A549 (cell line): Measurements from ENCODE around the gene DIAPH2. TPM values are rescaled to one million over a fixed set of nuclear protein-coding genes. Genes with fewer than 3 reads are reported as not detected.

Experiments
- ATAC-seq, 2 experiments: fragments of 200-7000 bp in 1 of 2; fragments of >200 bp in 1 of 2; cut with Nextera tagmentation in 1 of 2; cut with Tn5 transposase in 1 of 2; 3 replicates each; pipeline versions ENCODE4 v1.8.0 to v1.9.1; 2018 to 2020; ENCODE audit warnings: mild to moderate bottlenecking in 1 of 2, moderate library complexity in 1 of 2
- CTCF ChIA-PET: fragments of 300-600 bp; sonication (Branson Sonifier 250); formaldehyde crosslinking; extraction: SDS; loops from one replicate; lab custom pipeline; 2021; ENCODE audit warnings: antibody characterized with exemption, inconsistent platforms; lab: Yijun Ruan, JAX
- POLR2A ChIA-PET: fragments of 350-600 bp; formaldehyde crosslinking; extraction: SDS; loops from one replicate; lab custom pipeline; 2021; ENCODE audit warnings: antibody characterized with exemption, inconsistent platforms; lab: Yijun Ruan, JAX
- DNase-seq, 2 experiments: peaks; one replicate each; pipeline versions ENCODE4 v3.0.0 to v3.0.0-alpha.2; 2011 to 2016; ENCODE audit warnings: low read depth in 1 of 2, low spot score in 1 of 2
- FAIRE-seq: peaks from 2 replicates; lab custom pipeline; 2011; peaks lifted over from hg19 to GRCh38; lab: Jason Lieb, UNC
- H3K27ac ChIP-seq, 2 experiments: fragments of >200 bp; sonication (Bioruptor Twin); formaldehyde crosslinking; 3 replicates each; pipeline ENCODE4 v1.5.1; 2016 to 2017
- H3K4me1 ChIP-seq: fragments of >200 bp; sonication (Bioruptor Twin); formaldehyde crosslinking; 3 replicates; pipeline ENCODE4 v1.6.1; 2016
- H3K4me2 ChIP-seq: fragments of >200 bp; sonication (Bioruptor Twin); formaldehyde crosslinking; 3 replicates; pipeline ENCODE4 v1.6.1; 2016
- H3K4me3 ChIP-seq: fragments of >200 bp; sonication (Bioruptor Twin); formaldehyde crosslinking; 3 replicates; pipeline ENCODE4 v1.5.1; 2016
- H3K9me3 ChIP-seq: fragments of >200 bp; sonication (Bioruptor Twin); formaldehyde crosslinking; 3 replicates; pipeline ENCODE4 v1.6.1; 2016
- CBX8 ChIP-seq: fragments of 200-600 bp; sonication (generic); IDR thresholded peaks from 2 replicates; pipeline ENCODE4 v1.6.1; 2016
- CHD4 ChIP-seq: fragments of 200-600 bp; sonication (generic); IDR thresholded peaks from 2 replicates; pipeline ENCODE4 v1.6.1; 2016; ENCODE audit warnings: antibody characterized with exemption, mild to moderate bottlenecking, borderline replicate concordance
- CTCF ChIP-seq: fragments of >200 bp; sonication (Bioruptor Twin); formaldehyde crosslinking; IDR thresholded peaks from 3 replicates; pipeline ENCODE4 v1.5.1; 2016
- EHF ChIP-seq: fragments of 250-450 bp; sonication (Bioruptor Pico); IDR thresholded peaks from 2 replicates; pipeline ENCODE4 v1.5.0; 2020; ENCODE audit warnings: mild to moderate bottlenecking
- EHMT2 ChIP-seq: fragments of 200-600 bp; sonication (generic); IDR thresholded peaks from 2 replicates; pipeline ENCODE4 v1.6.1; 2016; ENCODE audit warnings: antibody characterized with exemption, low read depth, mild to moderate bottlenecking, moderate library complexity
- ELK1 ChIP-seq: fragments of 150-350 bp; IDR thresholded peaks from 2 replicates; pipeline ENCODE4 v1.6.1; 2014; ENCODE audit warnings: low read depth, mild to moderate bottlenecking, low read length
- FOXS1 ChIP-seq: fragments of 250-450 bp; sonication (Bioruptor Pico); IDR thresholded peaks from 2 replicates; pipeline ENCODE4 v1.5.0; 2020; ENCODE audit warnings: mild to moderate bottlenecking, moderate library complexity
- GATA3 ChIP-seq: IDR thresholded peaks from 2 replicates; pipeline ENCODE4 v1.6.1; 2012; ENCODE audit warnings: borderline replicate concordance
- HDAC2 ChIP-seq: fragments of 200-600 bp; sonication (generic); IDR thresholded peaks from 2 replicates; pipeline ENCODE4 v1.6.1; 2016
- HOXA7 ChIP-seq: fragments of 250-450 bp; sonication (Bioruptor Pico); IDR thresholded peaks from 2 replicates; pipeline ENCODE4 v1.5.0; 2020; ENCODE audit warnings: mild to moderate bottlenecking, moderate library complexity
- HOXB13 ChIP-seq: fragments of 250-450 bp; sonication (Bioruptor Pico); IDR thresholded peaks from 2 replicates; pipeline ENCODE4 v1.5.0; 2020; ENCODE audit warnings: low read depth, mild to moderate bottlenecking, moderate library complexity
- KDM5A ChIP-seq: fragments of 200-600 bp; sonication (generic); IDR thresholded peaks from 2 replicates; pipeline ENCODE4 v1.6.1; 2016; ENCODE audit warnings: antibody characterized with exemption, mild to moderate bottlenecking
- MYC ChIP-seq: IDR thresholded peaks from 2 replicates; pipeline ENCODE4 v1.6.1; 2012; ENCODE audit warnings: mild to moderate bottlenecking, inconsistent platforms, low read length, improper control_type of control experiment, borderline replicate concordance
- NR3C1 ChIP-seq: fragments of >200 bp; sonication (Bioruptor Twin); formaldehyde crosslinking; IDR thresholded peaks from 3 replicates; pipeline ENCODE4 v1.6.1; 2017
- PBX3 ChIP-seq: IDR thresholded peaks from 2 replicates; pipeline ENCODE4 v1.6.1; 2012
- POLR2A ChIP-seq: IDR thresholded peaks from 2 replicates; pipeline ENCODE4 v1.6.1; 2012; ENCODE audit warnings: mild to moderate bottlenecking, low read length
- RCOR1 ChIP-seq: fragments of 150-350 bp; IDR thresholded peaks from 2 replicates; pipeline ENCODE4 v1.6.1; 2014; ENCODE audit warnings: antibody characterized with exemption, low read length, low read depth
- REST ChIP-seq: fragments of 200-600 bp; sonication (generic); IDR thresholded peaks from 2 replicates; pipeline ENCODE4 v1.6.1; 2016; ENCODE audit warnings: antibody characterized with exemption, mild to moderate bottlenecking, moderate library complexity
- TP53 ChIP-seq: fragments of 250-450 bp; sonication (Bioruptor Pico); IDR thresholded peaks from 2 replicates; pipeline ENCODE4 v1.5.0; 2021; ENCODE audit warnings: mild to moderate bottlenecking, moderate library complexity
- ZFP36 ChIP-seq: fragments of 450-650 bp; IDR thresholded peaks from 2 replicates; pipeline ENCODE4 v1.6.1; 2014; ENCODE audit warnings: borderline replicate concordance; ENCODE audit not compliant: partially characterized antibody
- ZNF302 ChIP-seq: fragments of 250-450 bp; sonication (Bioruptor Pico); IDR thresholded peaks from 2 replicates; pipeline ENCODE4 v1.9.0; 2021; ENCODE audit warnings: inconsistent platforms, mild to moderate bottlenecking, moderate library complexity
- ZSCAN20 ChIP-seq: fragments of 250-450 bp; sonication (Bioruptor Pico); IDR thresholded peaks from 2 replicates; pipeline ENCODE4 v1.8.0; 2022; ENCODE audit warnings: mild to moderate bottlenecking, moderate library complexity
- WGBS: methylation state at CpG from one replicate; pipeline ENCODE4 v1.1.6; 2017; ENCODE audit errors: missing lambda C conversion rate; 5-methylcytosine and 5-hydroxymethylcytosine counted together
- polyA plus RNA-seq, 4 experiments: library from polyadenylated mRNA; depleted of rRNA in 3 of 4; stranded (reverse); fragments of >200 nt; fragmentation: RNase III in 1 of 4; extraction: RNeasy Plus Mini Kit Qiagen cat#74134 plus additional on column Dnase treatment in 1 of 4; gene quantifications; 2 replicates in 3 of 4; 3 replicates in 1 of 4; pipeline ENCODE4 v1.2.3, GENCODE V29; 2011 to 2017

Gene DIAPH2
- polyA plus RNA-seq, 2 of the 4 experiments (the other 2 are of a cell fraction): 3.7 to 10.0 TPM

GRCh38 chrX:97374266-97374665 is 689.6 kb downstream of the DIAPH2 start:
- Histone ChIP-seq H3K9me3 (no peaks in the 10 kb centered on the region), H3K27ac (no peak overlapping the region), H3K4me3 (no peak overlapping the region), H3K4me1 (no peaks in the 10 kb centered on the region), H3K4me2 (no peak overlapping the region)
- DNase-seq: no peak
- ATAC-seq: no peak
- peak; percentile 84 for FAIRE-seq
- TF ChIP-seq ELK1 (no peak), EHF (CRISPR knock-in tag) (no peak), CBX8 (no peak), KDM5A (no peak), HOXB13 (CRISPR knock-in tag) (no peak), TP53 (CRISPR knock-in tag) (no peak), HDAC2 (no peak), NR3C1 (no peak), GATA3 (no peak), CTCF (no peak), CHD4 (no peak), ZNF302 (CRISPR knock-in tag) (no peak), FOXS1 (CRISPR knock-in tag) (no peak), EHMT2 (no peak), HOXA7 (CRISPR knock-in tag) (no peak), PBX3 (no peak), ZFP36 (no peak), POLR2A (no peak), REST (no peak), MYC (no peak)
- 56% methylated on average over 2 of the region's 2 CpGs for WGBS
- CTCF ChIA-PET: no interaction called here
- POLR2A ChIA-PET: no interaction called here

- Histone ChIP-seq H3K4me1 (peaks cover 12% of the 10 kb centered on the region), H3K9me3 (no peaks in the 10 kb centered on the region), H3K27ac (no peak overlapping the region), H3K4me3 (no peak overlapping the region), H3K4me2 (no peak overlapping the region)
- FAIRE-seq (no peak), ATAC-seq (no peak), DNase-seq (no peak)
- no peak for TF ChIP-seq RCOR1
- TF ChIP-seq ZSCAN20 (CRISPR knock-in tag): no peak
- ChIA-PET CTCF (no interaction called here), POLR2A (no interaction called here)
These were observed 695.6 kb downstream of the DIAPH2 start for GRCh38 chrX:97380200-97380599.
